ENCODE results near the gene RALGPS1.
"Not testable (repeated sequence)": the region's sequence is repeated elsewhere in the genome, so short reads cannot be mapped to it uniquely, and the experiment has no call there.

The RALGPS1 gene

DNA sequence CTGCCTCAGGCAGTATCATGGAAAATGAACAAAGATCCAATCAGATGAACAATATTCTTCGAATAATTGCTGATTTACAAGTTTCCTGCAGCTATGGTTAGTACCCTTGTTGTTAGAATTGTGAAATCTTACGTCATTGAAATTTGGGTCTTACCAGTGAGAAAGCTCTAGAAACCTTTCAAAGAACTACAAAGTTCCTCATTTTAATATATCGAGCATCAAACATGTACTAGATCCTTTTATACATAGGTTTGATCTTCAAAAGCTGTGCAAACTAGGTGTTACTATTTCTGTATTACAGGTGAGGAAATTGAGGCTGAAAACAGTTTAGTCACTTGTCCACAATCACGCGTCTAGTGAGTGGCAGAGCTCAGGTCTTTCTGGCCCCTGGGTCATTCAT lies 251.5 kb downstream of the RALGPS1 start:
- DNase-seq: no peak

DNA sequence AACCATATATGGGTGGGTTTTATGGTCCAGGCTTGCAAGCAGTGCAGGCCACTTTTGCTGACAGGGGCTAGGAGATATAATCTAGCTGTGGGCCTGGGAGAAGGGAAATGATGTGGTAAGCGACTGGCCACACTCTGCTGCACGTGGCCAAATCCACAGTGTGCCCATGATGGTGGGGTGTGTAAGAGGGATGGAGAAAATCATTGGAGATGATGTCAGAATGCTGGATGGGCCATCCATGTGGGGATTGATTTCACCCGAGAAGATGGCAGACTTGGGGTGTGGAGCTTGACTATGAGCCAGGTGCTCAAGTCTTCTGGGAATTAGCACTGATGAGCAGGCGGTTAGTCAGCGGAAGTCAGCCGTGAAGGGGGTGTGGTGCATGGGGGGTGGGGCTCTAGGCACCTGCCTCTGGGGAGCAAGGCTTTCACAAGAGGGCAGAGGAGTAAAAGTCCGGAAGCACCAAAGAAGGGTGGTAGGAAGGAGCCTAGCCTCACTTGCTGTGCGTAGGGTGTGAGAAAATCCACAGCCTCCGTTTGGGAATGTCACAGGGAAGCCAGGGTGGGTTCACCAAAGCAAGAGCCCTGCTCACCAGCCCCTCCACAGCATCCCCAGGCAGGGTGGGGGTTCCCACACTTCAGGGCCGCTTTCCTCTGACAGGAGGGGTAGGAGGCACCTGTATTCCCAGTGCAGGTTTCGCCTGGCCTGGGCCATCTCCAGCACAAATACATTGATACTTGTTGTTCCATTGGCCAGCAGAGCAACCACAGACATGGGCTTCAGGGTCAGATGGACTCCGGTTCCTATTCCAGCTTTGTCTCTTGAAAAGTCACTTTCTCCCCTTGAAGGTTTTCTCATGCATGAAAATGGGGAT lies 252.3 kb downstream of the RALGPS1 start:
- peak; percentile 21 for DNase-seq

DNA sequence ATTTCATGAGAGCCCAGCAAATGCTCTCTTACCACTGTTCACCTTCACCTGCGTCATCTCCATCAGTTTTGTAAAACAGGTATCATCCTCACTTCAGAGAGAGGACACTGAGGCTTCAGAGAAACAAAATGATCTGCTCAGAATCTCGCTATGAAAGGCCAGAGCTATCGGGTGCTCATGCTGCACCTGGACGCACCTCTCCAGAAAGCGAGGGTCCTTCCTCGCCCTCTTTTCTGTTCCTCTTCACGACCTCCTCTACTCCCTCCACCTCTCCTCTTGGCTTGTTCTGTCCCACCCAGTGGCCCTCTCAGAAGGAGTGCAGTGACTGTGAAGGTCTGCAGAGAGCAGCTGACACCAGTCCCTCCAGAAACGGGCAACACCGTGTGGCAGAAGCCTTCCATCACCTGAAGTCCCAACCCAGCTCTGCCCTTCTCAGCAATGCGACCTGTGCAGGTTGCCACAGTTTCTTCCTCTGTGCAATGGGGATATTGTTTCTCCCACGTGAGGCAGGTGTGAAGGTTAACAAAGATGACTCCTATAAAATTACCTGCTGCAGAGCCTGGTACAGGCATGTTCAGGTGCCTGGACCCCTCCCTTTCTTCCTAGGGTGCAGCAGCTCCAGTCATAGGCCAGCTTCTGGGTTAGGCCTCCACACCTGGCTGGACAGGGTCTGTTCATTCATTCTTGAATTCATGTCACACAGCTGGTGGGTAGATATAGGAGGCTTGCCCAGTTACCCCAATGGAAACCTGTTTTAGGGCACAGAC lies 253.2 kb downstream of the RALGPS1 start:
- no peak for DNase-seq

GRCh38 chr9:127168756-127169574 lies 254.4 kb downstream of the RALGPS1 start:
- DNase-seq: no peak

DNA sequence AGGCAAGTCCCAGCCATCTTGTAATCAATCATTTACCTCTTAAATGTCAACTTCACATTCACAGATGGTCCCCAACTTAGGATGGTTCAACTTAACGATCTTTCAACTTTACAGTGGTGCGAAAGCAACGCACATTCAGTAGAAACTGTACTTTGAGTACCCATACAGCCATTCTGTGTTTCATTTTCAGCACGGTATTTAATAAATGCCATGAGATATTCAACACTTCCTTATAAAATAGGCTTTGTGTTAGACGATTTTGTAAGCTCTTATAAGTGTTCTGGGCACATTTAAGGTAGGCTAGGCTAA lies 254.9 kb downstream of the RALGPS1 start:
- DNase-seq: no peak

- no peak for DNase-seq
These were observed 255.5 kb downstream of the RALGPS1 start for GRCh38 chr9:127170103-127170502.

DNA sequence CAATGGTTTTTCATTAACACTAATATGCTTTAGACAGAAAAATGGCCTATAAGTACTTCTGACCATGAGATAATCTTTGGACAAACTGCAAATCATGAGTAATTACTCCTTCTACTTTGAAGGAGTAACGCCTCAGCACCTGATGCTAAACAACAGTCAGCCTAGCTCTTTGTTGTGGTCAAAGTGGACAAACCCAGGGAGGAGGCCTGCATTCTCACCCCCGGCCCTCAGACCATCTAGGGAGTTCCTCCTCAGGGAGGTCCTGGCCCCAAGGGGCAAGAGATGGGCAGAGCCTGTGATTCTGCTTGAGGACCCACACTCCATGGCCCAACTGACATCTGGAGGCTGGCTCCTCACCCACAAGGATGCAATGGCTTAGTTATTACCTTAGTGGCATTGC lies 256.1 kb downstream of the RALGPS1 start:
- no peak for DNase-seq

GRCh38 chr9:127171348-127171747 lies 256.8 kb downstream of the RALGPS1 start:
- not testable (repeated sequence) for DNase-seq

DNA sequence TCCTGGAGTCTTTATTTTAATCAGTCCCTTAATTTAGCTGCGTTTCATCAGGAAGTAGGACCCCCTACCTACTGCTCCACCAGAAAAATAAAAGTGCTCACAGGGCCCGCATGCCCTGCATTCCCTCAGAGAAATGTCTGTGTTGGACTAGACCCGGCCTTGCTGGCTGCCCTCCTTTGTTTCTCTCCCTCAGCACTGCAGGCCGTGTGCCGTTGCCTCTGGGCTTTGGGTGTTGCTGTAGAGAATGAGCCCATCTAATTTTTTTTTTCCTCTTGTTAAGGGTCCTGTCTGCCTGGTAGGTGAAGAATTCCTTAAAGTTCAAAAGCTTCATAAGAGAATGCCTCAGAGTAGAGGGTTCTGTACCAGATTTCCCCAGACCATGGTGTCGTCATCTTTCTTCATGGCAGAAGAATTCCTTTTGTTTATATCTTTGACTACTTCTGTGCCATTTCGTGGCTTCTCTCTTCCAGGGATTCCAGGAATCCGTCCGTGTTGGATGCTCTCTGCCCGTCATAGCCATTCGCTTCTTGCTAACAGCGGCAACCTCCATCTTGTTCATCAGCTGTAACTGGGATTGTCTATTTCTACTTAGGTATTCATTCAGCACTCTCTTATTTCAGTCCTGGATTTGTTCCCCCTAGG lies 257.6 kb downstream of the RALGPS1 start:
- no peak for DNase-seq

GRCh38 chr9:127173063-127173462 lies 258.5 kb downstream of the RALGPS1 start:
- no peak for DNase-seq

DNA sequence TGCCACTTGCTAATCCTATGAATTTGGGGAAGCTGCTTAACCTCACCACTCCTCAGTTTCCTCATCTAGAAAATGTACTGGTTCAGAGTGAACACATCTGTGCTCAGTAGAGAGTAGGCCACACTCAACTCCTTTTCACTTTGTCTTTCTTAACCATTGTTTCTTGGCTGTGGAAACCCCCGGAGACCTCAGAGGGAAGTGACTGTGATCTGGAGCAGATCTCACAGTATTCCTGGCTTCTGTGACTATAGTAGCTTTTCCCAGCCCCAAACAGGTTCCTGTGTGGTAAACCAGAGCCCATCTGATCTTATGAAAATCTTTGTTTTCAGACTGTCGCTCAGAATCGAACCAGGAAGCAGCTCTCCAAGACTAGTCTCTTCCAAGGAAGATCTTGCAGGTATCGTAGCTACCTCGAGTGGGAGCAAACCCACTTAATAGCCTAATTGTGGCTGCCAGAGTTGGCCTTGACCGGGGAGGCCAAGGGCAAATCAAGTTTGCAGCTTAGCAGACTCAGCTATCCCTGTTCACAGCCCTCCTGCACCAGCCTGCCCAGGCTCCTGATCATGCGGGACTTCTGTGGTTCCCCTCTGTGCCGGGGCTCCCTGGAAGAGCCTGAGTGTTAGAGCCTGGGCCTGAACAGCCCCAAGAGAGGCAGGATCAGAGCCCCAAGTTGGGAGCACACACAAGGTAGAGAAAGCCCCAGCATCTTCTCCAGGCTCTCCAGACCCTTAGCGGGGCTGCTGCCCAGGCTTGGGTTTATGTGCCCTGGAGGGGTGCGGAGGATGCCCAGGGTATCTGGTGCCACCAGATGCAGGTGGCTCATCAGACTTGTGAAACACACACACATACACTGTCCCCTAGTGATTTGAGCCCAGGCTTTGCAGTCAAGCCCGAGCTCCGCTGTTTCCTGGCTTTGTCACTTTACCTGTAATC lies 260.1 kb downstream of the RALGPS1 start:
- no peak for DNase-seq

DNA sequence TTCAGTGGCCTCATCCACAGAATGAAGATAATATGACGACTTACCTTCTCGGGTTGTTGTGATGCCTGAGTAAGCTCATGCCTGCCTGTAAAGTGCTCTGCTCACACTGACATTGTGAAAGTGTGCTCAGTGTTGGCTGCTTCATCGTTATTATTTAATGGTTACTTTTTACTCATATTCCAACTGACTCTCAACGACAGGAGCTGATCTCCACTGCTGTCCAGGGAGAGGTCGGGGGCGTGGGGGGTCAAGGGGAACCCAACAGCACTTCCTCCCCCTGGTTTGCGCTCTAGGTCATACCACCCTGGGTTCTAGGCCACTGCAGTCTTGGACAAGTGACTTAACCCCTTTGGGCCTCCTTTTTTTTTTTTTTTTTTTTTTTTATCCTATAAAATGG lies 260.7 kb downstream of the RALGPS1 start:
- DNase-seq: no peak

- DNase-seq: no peak
These were observed 261.2 kb downstream of the RALGPS1 start for GRCh38 chr9:127175764-127176163.

GRCh38 chr9:127176631-127177030 lies 262.0 kb downstream of the RALGPS1 start:
- no peak for DNase-seq

DNA sequence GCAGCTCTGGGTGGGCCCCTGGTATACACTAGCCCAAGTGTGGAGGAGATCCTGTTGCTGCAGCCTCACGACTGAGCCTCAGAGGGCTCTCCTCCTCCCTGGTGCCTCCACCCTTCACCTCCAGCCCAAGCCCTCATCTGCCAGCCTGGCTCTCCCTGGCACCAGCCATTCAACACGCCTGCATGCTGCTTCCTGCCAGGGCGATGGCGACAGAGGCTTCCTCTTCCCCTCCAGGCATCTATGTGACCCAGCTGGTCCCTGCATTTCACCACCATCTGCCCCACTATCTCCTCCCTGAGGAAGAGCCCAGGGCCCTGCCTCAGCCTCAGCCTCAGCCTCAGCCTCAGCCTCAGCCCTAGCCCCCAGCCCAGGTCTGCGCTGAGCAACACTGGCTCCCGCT lies 262.6 kb downstream of the RALGPS1 start:
- DNase-seq: no peak

DNA sequence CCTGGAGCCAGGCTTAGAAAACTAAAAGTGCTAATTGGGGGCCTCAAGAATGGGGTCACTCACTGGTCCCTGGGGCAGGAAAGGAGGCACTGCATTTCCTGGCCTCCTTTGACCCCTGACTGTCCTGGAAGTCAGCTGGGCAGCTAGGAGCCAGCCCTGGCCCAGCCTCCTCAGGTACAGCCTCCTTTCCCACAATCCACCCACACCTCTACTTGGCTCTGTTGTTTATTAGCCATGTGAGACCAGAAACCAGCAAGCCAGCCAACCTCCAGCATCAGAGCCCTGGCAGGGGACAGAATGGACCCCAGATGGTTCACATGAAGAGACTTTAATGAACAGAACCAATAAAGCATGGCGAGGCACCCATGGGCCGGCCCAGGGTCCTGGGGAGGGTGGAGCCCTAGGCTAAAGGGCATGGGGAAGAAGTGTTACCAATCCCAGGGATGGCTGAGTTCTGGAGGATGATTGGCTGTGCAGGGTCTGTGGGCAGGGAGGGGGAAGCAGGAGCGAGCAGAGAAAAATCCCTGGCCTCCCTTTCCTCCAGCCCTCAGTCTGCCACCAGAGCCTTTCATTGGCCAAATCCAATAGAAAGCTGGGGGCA lies 263.2 kb downstream of the RALGPS1 start:
- no peak for DNase-seq

GRCh38 chr9:127178686-127179632 lies 264.4 kb downstream of the RALGPS1 start:
- no peak for DNase-seq

DNA sequence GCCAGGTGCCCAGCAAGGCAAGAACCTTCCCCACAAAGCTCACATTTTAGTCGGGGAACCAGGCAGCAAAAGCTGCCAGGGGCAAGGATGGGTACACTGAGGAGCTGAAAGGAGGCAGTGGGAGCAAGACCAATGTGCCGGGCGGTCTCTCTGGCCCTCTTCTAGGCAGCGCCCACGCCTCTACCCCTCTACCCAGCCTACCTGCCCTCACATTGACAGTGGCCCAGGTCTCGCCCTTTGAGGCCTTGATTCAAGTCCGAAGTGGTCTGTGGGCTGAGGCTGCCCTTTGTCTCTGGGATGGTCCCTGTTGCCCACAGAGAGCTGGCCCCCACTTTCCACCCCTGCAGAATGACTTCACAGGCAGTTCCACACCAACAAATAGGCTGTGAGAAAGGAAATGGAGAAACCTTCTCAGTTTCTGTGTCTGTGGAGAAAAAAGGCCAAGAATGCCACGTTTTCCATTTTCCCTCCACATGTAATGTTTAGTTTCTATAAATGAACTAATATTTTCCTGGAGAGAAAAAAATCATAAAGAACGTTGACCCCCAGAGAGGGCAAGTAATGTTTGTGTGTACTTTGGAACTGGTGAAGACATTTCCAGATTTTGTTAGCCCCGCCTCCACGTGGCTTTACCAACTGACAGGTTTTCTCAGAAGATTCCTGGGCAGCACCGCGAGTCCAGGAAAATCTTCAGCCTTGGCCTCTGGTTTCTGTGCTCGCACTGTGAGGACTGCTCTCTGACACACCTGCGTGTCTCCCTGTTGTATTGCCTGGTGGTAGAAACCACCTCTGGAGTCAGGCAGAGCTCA lies 265.3 kb downstream of the RALGPS1 start:
- no peak for DNase-seq

All from CD4-positive, alpha-beta T cell treated with Interleukin-6 for 4 hours (primary cell).